Retinal pigment epithelial cell (primary cell): ENCODE data around the gene BAIAP2L2.

Source experiments
- DNase-seq: peaks from one replicate; pipeline ENCODE4 v3.0.0-alpha.2; 2010; ENCODE audit warnings: low read depth
- H3K4me3 ChIP-seq: 2 replicates; pipeline ENCODE4 v1.5.1; 2011; ENCODE audit warnings: mild to moderate bottlenecking, low read length, control low read depth, moderate library complexity
- TF ChIP-seq, protein P1 (sequence below): conservative IDR thresholded peaks from 2 replicates; pipeline ENCODE4 v1.5.1; 2011; ENCODE audit warnings: low read depth, low read length, control low read depth, inconsistent platforms

BAIAP2L2 gene

DNA sequence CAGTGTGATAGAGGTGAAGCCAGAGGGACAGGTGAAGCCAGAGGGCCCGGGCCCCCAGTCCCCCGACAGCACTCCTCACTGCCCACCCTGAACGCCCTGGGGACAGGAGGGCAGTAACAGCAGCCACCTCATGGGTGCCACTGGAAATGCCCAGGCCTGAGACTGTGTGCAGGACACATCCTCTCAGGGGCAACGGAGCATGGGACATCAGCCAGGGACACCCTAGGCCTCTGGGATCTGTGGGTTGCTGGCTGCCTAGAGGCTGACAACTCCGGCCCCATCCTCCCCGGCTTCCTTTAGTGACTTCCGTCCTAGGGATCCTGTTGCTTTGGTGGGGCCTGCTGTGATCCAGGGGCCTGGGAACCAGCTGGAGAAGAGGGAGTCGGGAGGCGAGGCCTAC lies 17.4 kb upstream of the BAIAP2L2 start:
- no peak overlapping the region for H3K4me3 ChIP-seq
- DNase-seq: no peak
- TF ChIP-seq, protein P1, sequence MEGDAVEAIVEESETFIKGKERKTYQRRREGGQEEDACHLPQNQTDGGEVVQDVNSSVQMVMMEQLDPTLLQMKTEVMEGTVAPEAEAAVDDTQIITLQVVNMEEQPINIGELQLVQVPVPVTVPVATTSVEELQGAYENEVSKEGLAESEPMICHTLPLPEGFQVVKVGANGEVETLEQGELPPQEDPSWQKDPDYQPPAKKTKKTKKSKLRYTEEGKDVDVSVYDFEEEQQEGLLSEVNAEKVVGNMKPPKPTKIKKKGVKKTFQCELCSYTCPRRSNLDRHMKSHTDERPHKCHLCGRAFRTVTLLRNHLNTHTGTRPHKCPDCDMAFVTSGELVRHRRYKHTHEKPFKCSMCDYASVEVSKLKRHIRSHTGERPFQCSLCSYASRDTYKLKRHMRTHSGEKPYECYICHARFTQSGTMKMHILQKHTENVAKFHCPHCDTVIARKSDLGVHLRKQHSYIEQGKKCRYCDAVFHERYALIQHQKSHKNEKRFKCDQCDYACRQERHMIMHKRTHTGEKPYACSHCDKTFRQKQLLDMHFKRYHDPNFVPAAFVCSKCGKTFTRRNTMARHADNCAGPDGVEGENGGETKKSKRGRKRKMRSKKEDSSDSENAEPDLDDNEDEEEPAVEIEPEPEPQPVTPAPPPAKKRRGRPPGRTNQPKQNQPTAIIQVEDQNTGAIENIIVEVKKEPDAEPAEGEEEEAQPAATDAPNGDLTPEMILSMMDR: no peak

DNA sequence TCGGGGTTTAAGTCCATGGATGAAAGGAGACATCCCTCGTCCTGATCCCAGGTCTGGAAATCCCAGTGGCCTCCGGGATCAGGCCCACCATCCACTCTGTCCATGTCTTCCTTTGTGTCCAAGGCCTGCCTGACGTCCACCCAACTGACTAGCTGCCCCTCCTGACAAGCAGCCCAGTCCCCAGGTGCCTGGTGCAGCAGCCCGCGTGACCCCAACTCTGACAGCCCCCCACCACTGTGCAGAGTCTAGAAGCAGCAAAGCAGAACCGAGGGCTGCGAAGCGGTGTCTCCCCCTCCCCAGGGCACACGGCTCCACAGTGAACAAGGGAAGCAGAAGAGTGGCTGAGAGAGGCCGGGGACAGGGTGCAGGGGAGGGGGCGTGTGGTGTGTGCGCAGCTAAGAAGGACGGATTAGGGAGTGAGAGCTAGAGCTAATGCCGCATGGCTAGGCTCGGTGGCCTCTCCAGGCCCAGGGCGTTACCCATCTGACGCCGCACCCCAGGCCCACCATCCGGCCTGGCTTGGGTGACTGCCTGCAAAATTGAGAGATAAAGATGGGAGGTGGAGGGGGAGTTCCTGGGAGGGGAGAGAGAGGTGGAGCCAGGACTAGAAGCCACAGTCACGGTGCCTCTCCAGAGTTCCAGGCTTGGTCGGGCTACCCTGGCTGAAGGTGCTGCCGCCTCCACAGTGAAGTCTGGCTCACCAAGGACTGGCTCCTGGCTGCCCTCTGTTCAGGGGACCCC lies 16.6 kb upstream of the BAIAP2L2 start:
- no peak for DNase-seq
- TF ChIP-seq, protein P1: no peak
- H3K4me3 ChIP-seq: no peak overlapping the region

DNA sequence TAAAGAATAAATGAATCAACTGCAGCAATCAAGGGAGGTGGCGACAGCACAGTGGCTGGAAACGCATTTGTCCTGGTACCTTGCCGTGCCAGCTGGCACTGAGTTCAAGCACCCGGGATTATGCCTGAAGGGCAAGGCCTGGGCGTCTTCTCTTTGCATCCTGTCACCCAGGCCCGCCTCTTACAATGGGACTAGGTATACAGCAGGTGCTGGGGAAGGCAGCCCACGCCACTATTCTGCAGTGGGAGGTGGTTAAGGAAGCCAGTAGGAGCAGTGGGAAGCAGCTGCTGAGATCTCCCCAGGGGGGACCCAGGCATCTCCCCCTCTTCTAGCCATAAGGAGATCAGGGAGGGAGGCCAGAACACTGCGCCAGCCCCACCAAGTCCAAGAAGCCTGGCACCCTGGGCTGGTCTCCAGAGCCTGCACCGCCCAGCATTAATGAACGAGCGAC lies 15.3 kb upstream of the BAIAP2L2 start:
- H3K4me3 ChIP-seq: no peak overlapping the region
- DNase-seq: no peak
- TF ChIP-seq, protein P1: no peak

DNA sequence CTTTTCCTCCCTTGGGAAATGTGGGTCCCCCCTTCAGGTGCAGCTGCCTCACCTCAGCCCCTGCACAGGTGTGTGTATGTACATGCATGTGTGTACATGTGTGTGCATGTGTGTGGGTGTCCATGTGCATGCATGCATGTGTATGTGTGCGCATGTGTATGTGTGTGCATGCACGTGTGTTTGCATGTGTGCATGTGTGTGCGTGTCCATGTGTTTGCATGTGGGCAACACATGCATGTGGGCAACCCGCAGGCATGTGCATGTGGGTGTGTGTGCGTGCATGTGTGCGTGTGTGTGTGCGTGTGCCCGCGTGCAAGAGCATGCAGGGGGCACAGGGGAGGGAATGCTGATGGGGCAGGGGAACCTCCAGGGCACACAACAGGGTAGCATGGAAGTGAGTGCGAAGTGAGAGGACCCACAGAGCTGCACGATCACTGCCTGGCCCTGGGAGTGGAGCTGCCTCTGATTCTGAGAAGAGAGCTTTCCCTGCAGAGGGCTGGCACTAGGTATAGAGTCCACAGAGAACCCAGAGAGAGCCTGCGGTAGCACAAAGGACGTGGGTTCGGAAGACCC lies 14.6 kb upstream of the BAIAP2L2 start:
- TF ChIP-seq, protein P1: no peak
- DNase-seq: no peak
- no peak overlapping the region for H3K4me3 ChIP-seq

DNA sequence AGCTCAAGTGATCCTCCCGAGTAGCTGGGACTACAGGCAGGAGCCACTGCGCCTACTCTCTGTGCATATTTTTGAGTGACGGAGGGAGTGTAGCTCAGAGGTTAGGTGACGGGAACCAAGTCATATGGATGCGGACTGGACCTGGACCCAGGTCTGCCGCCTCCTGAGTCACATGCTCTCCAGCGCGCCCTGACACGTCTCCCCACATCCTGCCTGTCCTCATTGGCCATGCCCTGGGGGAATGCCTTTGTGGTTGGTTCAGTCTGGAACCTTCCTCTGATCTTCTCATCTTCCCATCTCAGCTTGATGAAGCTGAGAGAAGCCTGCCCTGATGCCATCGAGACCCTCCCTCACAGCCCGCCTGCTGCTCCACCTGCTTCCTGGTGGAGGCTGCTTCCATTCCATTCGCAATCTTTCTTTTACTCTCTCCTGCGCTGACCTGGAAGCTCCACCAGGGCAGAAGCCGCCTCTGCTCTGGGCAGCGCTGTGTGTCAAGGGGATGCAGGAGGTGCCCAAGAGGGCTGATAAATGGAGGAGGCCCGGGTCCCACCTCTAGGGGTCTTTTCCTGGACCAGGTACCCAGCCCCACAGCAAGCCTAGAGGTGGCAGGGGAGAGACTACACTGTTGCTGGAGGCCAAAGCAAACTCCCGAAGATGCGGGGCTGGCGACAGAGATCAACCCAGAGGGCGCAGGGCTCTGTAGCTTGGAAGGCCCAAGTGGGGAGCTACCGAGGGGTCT lies 13.9 kb upstream of the BAIAP2L2 start:
- TF ChIP-seq, protein P1: peak; percentile 0
- H3K4me3 ChIP-seq: no peak overlapping the region
- no peak for DNase-seq

DNA sequence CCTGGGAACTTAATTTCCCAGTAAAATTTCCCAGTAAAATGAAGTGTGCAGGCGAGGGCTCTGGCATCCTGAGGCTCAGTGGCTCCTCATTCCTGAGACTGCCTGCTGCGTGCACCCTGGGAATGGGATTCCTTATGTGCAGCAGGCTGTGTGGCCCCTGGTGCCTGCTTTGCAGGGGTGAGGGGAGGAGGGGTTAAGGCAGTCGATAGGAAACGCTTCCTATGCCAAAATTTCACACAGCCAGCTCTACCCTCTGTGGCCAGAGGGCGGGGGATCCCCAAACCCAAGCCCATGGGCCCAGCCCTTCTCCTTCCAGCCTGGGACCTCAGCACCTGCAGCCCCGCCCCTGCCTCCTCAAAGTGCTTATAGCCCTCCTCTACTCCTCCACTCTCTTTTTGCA lies 12.1 kb upstream of the BAIAP2L2 start:
- no peak for DNase-seq
- no peak overlapping the region for H3K4me3 ChIP-seq
- TF ChIP-seq, protein P1: no peak
